ENCODE data around the gene DPEP2. TPM values are rescaled to one million over a fixed set of nuclear protein-coding genes. Genes with fewer than 3 reads are reported as not detected.
A peak's percentile ranks its signal among the peaks of the same experiment; 100 is the strongest.

DPEP2 gene
- total and polyA plus RNA-seq, 2 of the 13 experiments (the other 11 are each of a cell fraction or from before 2014, with no cell fraction given) = 0.18 TPM; not detected in 1

GRCh38 chr16:67968400-67969253 lies 30.7 kb downstream of the DPEP2 start, which contains the start of gene SLC12A4 (continued):
- TF ChIP-seq ZFP91 (CRISPR knock-in tag; IDR thresholded peaks at IDR 0.05; ENCODE audit: borderline replicate concordance) (peak; percentile 60), FOXC1 (CRISPR knock-in tag; IDR thresholded peaks at IDR 0.05; ENCODE audit: borderline replicate concordance) (no peak), ZNF333 (CRISPR knock-in tag; IDR thresholded peaks at IDR 0.05; ENCODE audit: borderline replicate concordance) (peak; percentile 83; the same call in 1 of the 2 replicates), ZNF460 (CRISPR knock-in tag; IDR thresholded peaks at IDR 0.05; ENCODE audit: borderline replicate concordance) (no peak; the same call in 1 of the 2 replicates), ZNF883 (CRISPR knock-in tag; IDR thresholded peaks at IDR 0.05; ENCODE audit: not compliant biosample characterization) (peak; percentile 82), SOX6 (IDR thresholded peaks at IDR 0.05) (no peak), SOX6 (CRISPR knock-in tag; IDR thresholded peaks at IDR 0.05) (peak; percentile 30; the same call in 1 of the 2 replicates), SALL2 (CRISPR knock-in tag; IDR thresholded peaks at IDR 0.05) (peak; percentile 67; the same call in 1 of the 2 replicates), ZNF318 (CRISPR knock-in tag; IDR thresholded peaks at IDR 0.05) (0 out of 2 replicates have a peak, but pooled peaks have one; percentile 62), CBX1 (IDR thresholded peaks at IDR 0.05; ENCODE audit: low read depth) (peak; percentile 64), KLF11 (CRISPR knock-in tag; IDR thresholded peaks at IDR 0.05) (no peak; the same call in none of the 2 replicates), ZNF446 (CRISPR knock-in tag; IDR thresholded peaks at IDR 0.05) (no peak), ATRX (CRISPR knock-in tag; IDR thresholded peaks at IDR 0.05; ENCODE audit: borderline replicate concordance) (no peak), ZBED4 (CRISPR knock-in tag; IDR thresholded peaks at IDR 0.05; ENCODE audit: borderline replicate concordance) (peak; percentile 62)

Measured in HepG2 (cell line).